HepG2 (cell line): Measurements from ENCODE around the gene PSPH. TPM values are rescaled to one million over a fixed set of nuclear protein-coding genes. Genes with fewer than 3 reads are reported as not detected.

Experiments used
- ATAC-seq: fragments of 200-7000 bp; cut with Tn5 transposase; 3 replicates; pipeline ENCODE4 v1.9.1; 2020; ENCODE audit warnings: mild to moderate bottlenecking, moderate library complexity
- BruUV-seq: library from RNA; stranded (reverse); fragments of 400-500 nt; replicated peaks from 2 replicates; lab custom pipeline; 2021; lab: Mats Ljungman, UMichigan
- CTCF ChIA-PET: fragments of 300-600 bp; formaldehyde crosslinking; extraction: SDS; loops from one replicate; lab custom pipeline; 2021; ENCODE audit warnings: low total read pairs, inconsistent platforms, low intra/inter-chr PET ratio; lab: Yijun Ruan, JAX
- POLR2A ChIA-PET: fragments of 350-600 bp; sonication (Branson Sonifier 250); formaldehyde crosslinking; loops from one replicate; lab custom pipeline; 2020; ENCODE audit warnings: antibody characterized with exemption, inconsistent platforms; lab: Yijun Ruan, JAX
- DNase-seq: peaks from one replicate; pipeline ENCODE4 v3.0.0-alpha.2; 2015; ENCODE audit warnings: low spot score
- FAIRE-seq: peaks from 3 replicates; lab custom pipeline; 2011; peaks lifted over from hg19 to GRCh38; lab: Jason Lieb, UNC
- H2AFZ ChIP-seq: one replicate; pipeline ENCODE4 v1.6.1; 2011; ENCODE audit warnings: low read length, inconsistent platforms
- H3K27ac ChIP-seq: fragments of 300-600 bp; 3 replicates; pipeline ENCODE4 v1.8.0; 2011; ENCODE audit warnings: mixed run types, mild to moderate bottlenecking, mixed read lengths, low read length, inconsistent platforms; ENCODE audit not compliant: insufficient read depth; ENCODE audit errors: extremely low read length
- H3K27me3 ChIP-seq, 2 experiments: fragments of 200-600 bp in 1 of 2; 2 replicates in 1 of 2; 3 replicates in 1 of 2; pipeline versions ENCODE4 v1.6.0 to v1.8.0; 2011; ENCODE audit warnings: low read length in 2 of 2, mild to moderate bottlenecking in 2 of 2, moderate library complexity in 2 of 2, inconsistent platforms in 1 of 2; ENCODE audit not compliant: insufficient read depth in 2 of 2, control insufficient read depth in 1 of 2
- H3K36me3 ChIP-seq, 2 experiments: fragments of 200-600 bp in 1 of 2; replicated peaks in 1 of 2; 2 replicates in 1 of 2; 3 replicates in 1 of 2; pipeline versions ENCODE4 v1.5.1 to v1.8.0; 2011; ENCODE audit warnings: low read length in 2 of 2, inconsistent platforms in 1 of 2; ENCODE audit not compliant: insufficient read depth in 2 of 2, control insufficient read depth in 1 of 2
- H3K4me1 ChIP-seq: 2 replicates; pipeline ENCODE4 v1.5.1; 2012; ENCODE audit warnings: low read length, inconsistent platforms; ENCODE audit not compliant: insufficient read depth
- H3K4me2 ChIP-seq: 2 replicates; pipeline ENCODE4 v1.6.0; 2011; ENCODE audit warnings: low read depth, low read length, inconsistent platforms
- H3K4me3 ChIP-seq, 3 experiments: fragments of 200-600 bp in 1 of 3; sonication (generic), shearing (Covaris generic) in 1 of 3; replicated peaks in 1 of 3; 2 replicates each; pipeline ENCODE4 v1.5.1; 2011 to 2016; ENCODE audit warnings: low read length in 3 of 3, inconsistent platforms in 2 of 3, low read depth in 2 of 3, mild to moderate bottlenecking in 2 of 3, control low read depth in 1 of 3, mixed read lengths in 1 of 3; ENCODE audit not compliant: insufficient read depth in 1 of 3
- H3K79me2 ChIP-seq: one replicate; pipeline ENCODE4 v1.6.1; 2011; ENCODE audit warnings: low read length, inconsistent platforms; ENCODE audit not compliant: insufficient read depth
- H3K9ac ChIP-seq: 2 replicates; pipeline ENCODE4 v1.6.0; 2011; ENCODE audit warnings: mild to moderate bottlenecking, low read depth, low read length, inconsistent platforms; ENCODE audit not compliant: insufficient read depth
- H3K9me3 ChIP-seq: 2 replicates; pipeline ENCODE4 v1.5.1; 2012; ENCODE audit warnings: mild to moderate bottlenecking, low read length
- H4K20me1 ChIP-seq: 2 replicates; pipeline ENCODE4 v1.6.0; 2011; ENCODE audit warnings: inconsistent platforms, mild to moderate bottlenecking, low read length, moderate library complexity; ENCODE audit not compliant: insufficient read depth
- ARNT2 ChIP-seq: sonication (generic); formaldehyde crosslinking; IDR thresholded peaks from 2 replicates; pipeline ENCODE4 v1.8.0; 2022; ENCODE audit warnings: mild to moderate bottlenecking, low read depth, missing genetic modification reagents, moderate library complexity
- DNMT3B ChIP-seq: conservative IDR thresholded peaks from 2 replicates; pipeline ENCODE4 v1.6.1; 2016; ENCODE audit warnings: missing biosample characterization, control low read depth
- KLF16 ChIP-seq, 2 experiments: sonication (generic) in 1 of 2; formaldehyde crosslinking in 1 of 2; IDR thresholded peaks; 2 replicates each; pipeline versions ENCODE4 v1.6.1 to v1.8.0; 2016 to 2023; ENCODE audit warnings: missing genetic modification reagents in 2 of 2, missing compliant biosample characterization in 1 of 2
- MYC ChIP-seq: sonication (generic); formaldehyde crosslinking; IDR thresholded peaks from 2 replicates; pipeline ENCODE4 v1.9.0; 2021; ENCODE audit warnings: missing genetic modification reagents, borderline replicate concordance
- MZF1 ChIP-seq: sonication (generic); formaldehyde crosslinking; IDR thresholded peaks from 2 replicates; pipeline ENCODE4 v1.8.1; 2023; ENCODE audit warnings: mild to moderate bottlenecking, missing genetic modification reagents, borderline replicate concordance
- NCOA5 ChIP-seq: sonication (generic); formaldehyde crosslinking; IDR thresholded peaks from 2 replicates; pipeline ENCODE4 v1.4.0; 2020; ENCODE audit warnings: missing genetic modification reagents
- NFE2L1 ChIP-seq: sonication (generic); formaldehyde crosslinking; IDR thresholded peaks from 2 replicates; pipeline ENCODE4 v1.4.0; 2020; ENCODE audit warnings: missing genetic modification reagents, mild to moderate bottlenecking, borderline replicate concordance
- NR0B2 ChIP-seq: sonication (generic); formaldehyde crosslinking; IDR thresholded peaks from 2 replicates; pipeline ENCODE4 v1.4.0; 2020; ENCODE audit warnings: mild to moderate bottlenecking, missing genetic modification reagents
- PATZ1 ChIP-seq: sonication (generic); formaldehyde crosslinking; IDR thresholded peaks from 2 replicates; pipeline ENCODE4 v1.4.0; 2020; ENCODE audit warnings: missing genetic modification reagents
- PCBP1 ChIP-seq: fragments of 200-400 bp; formaldehyde crosslinking; IDR thresholded peaks from 2 replicates; pipeline ENCODE4 v1.6.1; 2017; ENCODE audit warnings: mild to moderate bottlenecking, low read depth, low read length, borderline replicate concordance
- PCBP2 ChIP-seq: fragments of 200-400 bp; formaldehyde crosslinking; optimal IDR thresholded peaks from 2 replicates; pipeline ENCODE3; 2018; ENCODE audit warnings: low read length, low read depth; ENCODE audit not compliant: poor library complexity, severe bottlenecking
- TGIF2 ChIP-seq: IDR thresholded peaks from 2 replicates; pipeline ENCODE4 v1.6.1; 2016; ENCODE audit warnings: control low read depth, missing compliant biosample characterization
- ZBTB3 ChIP-seq: sonication (generic); formaldehyde crosslinking; IDR thresholded peaks from 2 replicates; pipeline ENCODE4 v1.4.0; 2020; ENCODE audit warnings: low read depth, mild to moderate bottlenecking, moderate library complexity, missing genetic modification reagents, borderline replicate concordance
- ZNF143 ChIP-seq: sonication (generic); formaldehyde crosslinking; IDR thresholded peaks from 2 replicates; pipeline ENCODE4 v1.4.0; 2020; ENCODE audit warnings: missing genetic modification reagents
- ZNF17 ChIP-seq: sonication (generic); formaldehyde crosslinking; IDR thresholded peaks from 2 replicates; pipeline ENCODE4 v1.5.0; 2020; ENCODE audit warnings: mild to moderate bottlenecking, missing genetic modification reagents
- ZNF552 ChIP-seq: sonication (generic); formaldehyde crosslinking; IDR thresholded peaks from 2 replicates; pipeline ENCODE4 v1.9.0; 2022; ENCODE audit warnings: missing genetic modification reagents, mild to moderate bottlenecking, borderline replicate concordance
- ZNF768 ChIP-seq: sonication (generic); formaldehyde crosslinking; IDR thresholded peaks from 2 replicates; pipeline ENCODE4 v1.4.0; 2020; ENCODE audit warnings: missing genetic modification reagents
- ZSCAN29 ChIP-seq: sonication (generic); formaldehyde crosslinking; conservative IDR thresholded peaks from 2 replicates; pipeline ENCODE4 v1.4.0; 2020; ENCODE audit warnings: mild to moderate bottlenecking, missing genetic modification reagents
- WGBS: methylation state at CpG from one replicate; pipeline ENCODE4 v1.1.6; 2017; ENCODE audit warnings: low lambda C conversion rate; 5-methylcytosine and 5-hydroxymethylcytosine counted together
- in situ Hi-C: cut with HindIII; loops from 2 replicates; pipeline ENCODE4 v1.10.0; 2017; ENCODE audit warnings: low pct_unique_long_range_greater_than_20kb; ENCODE audit not compliant: extremely low pct_ligation_motif_present
- intact Hi-C: fragments of 100-400 bp; cut with micrococcal nuclease; formaldehyde crosslinking; loops from one replicate; pipeline ENCODE4 v1.10.0; 2022; ENCODE audit not compliant: unreplicated experiment
- polyA plus RNA-seq, 8 experiments: library from polyadenylated mRNA; depleted of rRNA in 3 of 8; stranded (reverse) in 7 of 8; unstranded in 1 of 8; fragments of >200 nt; fragmentation: Illumina TruSeq in 4 of 8; extraction: Trizol in 4 of 8; gene quantifications; 2 replicates each; pipeline versions ENCODE4 v1.2.1 to v1.2.3, GENCODE V29; 2011 to 2016; ENCODE audit warnings: low read depth in 4 of 8, missing spikeins in 1 of 8, mixed read lengths in 1 of 8; ENCODE audit not compliant: insufficient read depth in 1 of 8
- total RNA-seq, 5 experiments: library from RNA; depleted of rRNA; stranded (reverse); fragments of >200 nt; fragmentation: Illumina TruSeq; extraction: Trizol; gene quantifications; 2 replicates each; pipeline ENCODE4 v1.2.3, GENCODE V29; 2016; ENCODE audit warnings: low read depth in 1 of 5
- TF ChIP-seq, protein P1 (sequence below): sonication (generic); formaldehyde crosslinking; IDR thresholded peaks from 2 replicates; pipeline ENCODE4 v1.4.0; 2020; ENCODE audit warnings: missing genetic modification reagents

Gene PSPH
- total and polyA plus RNA-seq, 2 of the 13 experiments (the other 11 are each of a cell fraction or from before 2014, with no cell fraction given) = 85.5 to 124 TPM

DNA sequence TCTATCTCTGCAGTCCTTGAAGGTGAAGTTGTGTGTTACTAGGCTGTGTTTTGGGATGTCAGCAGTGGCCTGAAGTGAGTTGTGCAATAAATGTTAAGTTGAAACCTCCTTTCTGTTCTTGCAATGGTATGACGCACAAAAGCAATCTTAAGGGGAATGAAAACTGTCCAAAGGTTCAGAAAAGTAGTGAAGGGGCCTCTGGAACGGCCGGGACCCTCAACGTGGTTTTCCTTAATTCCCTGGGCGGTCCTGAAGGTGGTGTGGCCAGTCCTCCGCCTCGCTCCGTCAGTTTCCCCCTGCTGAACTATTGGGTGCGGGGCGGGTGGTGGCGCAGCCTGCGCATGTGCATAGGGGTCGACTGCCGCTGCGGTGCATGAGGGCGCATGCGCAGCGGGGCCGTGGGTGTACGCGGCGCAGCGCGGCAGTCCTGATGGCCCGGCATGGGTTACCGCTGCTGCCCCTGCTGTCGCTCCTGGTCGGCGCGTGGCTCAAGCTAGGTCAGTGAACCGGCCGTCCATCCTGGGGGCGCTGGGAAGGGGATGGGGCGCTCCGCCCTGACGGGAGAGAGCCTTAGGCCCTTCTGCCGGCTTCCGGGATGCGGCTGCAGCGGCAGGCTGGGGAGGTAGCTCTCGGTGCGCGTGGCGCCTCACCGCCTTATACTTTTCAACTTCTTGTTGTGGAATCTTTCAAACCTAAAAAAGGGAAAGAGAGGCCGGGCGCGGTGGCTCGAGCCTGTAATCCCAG, 12.8 kb upstream of the PSPH start, which contains the start of gene SUMF2:
TSS of gene SUMF2 (plus strand) at position 405 of the 744 bp plus-strand sequence. CDS start at position 431, 26 bp downstream.
- FAIRE-seq (peak; percentile 8), DNase-seq (peak; percentile 83), ATAC-seq (peak; percentile 97)
- ChIA-PET POLR2A (interaction anchor here (0.8 to 6.7 kb wide), 13 partner anchors 9 to 100 kb away, joined by 3 to 144 read pairs (median 9); partner anchors contain the start of genes CCT6A, CHCHD2, NIPSNAP2 and PSPH), CTCF (interaction anchor here (1.9 kb wide), 1 partner anchor 31 kb away, joined by 5 read pairs; no protein-coding TSS in a partner anchor)
- 4% methylated on average over 22 of the region's 49 CpGs for WGBS
- no peaks in the 10 kb centered on the region for H3K27me3 ChIP-seq
- peak within 1 kb of the TSS; percentile 86 for H3K4me2 ChIP-seq
- H3K4me1 ChIP-seq = peaks cover 63% of the 10 kb centered on the region
- H3K27ac ChIP-seq = peak within 1 kb of the TSS; percentile 90
- H3K4me3 ChIP-seq = peak within 1 kb of the TSS; percentile 59 to 91 (median 79); a peak in 5 of 6 replicates
- peaks cover 3 to 29% of the 10 kb centered on the region in 2 experiments for H3K36me3 ChIP-seq
- no peak within 1 kb of the TSS for H2AFZ ChIP-seq
- no TSS peak for BruUV-seq
- in situ Hi-C loops (no loop called here), intact Hi-C loops (loop anchor here (2.0 kb wide), 1 partner anchor 35 kb away; no protein-coding TSS in a partner anchor)
- H3K79me2 ChIP-seq = peaks cover 5% of the 10 kb centered on the region
- H4K20me1 ChIP-seq = peaks cover 4% of the 10 kb centered on the region; the same call in 1 of the 2 replicates
- no peaks in the 10 kb centered on the region for H3K9me3 ChIP-seq
- H3K9ac ChIP-seq = peak within 1 kb of the TSS; percentile 89
- TF ChIP-seq NCOA5 (no peak), ZBTB3 (no peak), NR0B2 (CRISPR knock-in tag) (peak; percentile 82), PCBP1 (no peak), ZNF143 (peak; percentile 60), TGIF2 (CRISPR knock-in tag) (peak; percentile 76), ZNF552 (CRISPR knock-in tag) (peak; percentile 86; the same call in 1 of the 2 replicates), KLF16 (CRISPR knock-in tag; IDR thresholded peaks at IDR 0.05) (no peak; a peak in 1 of 4 replicates), PCBP2 (no peak), ARNT2 (CRISPR knock-in tag) (peak; percentile 97), DNMT3B (CRISPR knock-in tag) (no peak), MYC (CRISPR knock-in tag) (peak; percentile 95), ZSCAN29 (CRISPR knock-in tag) (no peak), PATZ1 (CRISPR knock-in tag) (peak; percentile 79), ZNF768 (CRISPR knock-in tag) (peak; percentile 69; the same call in 1 of the 2 replicates), MZF1 (CRISPR knock-in tag) (no peak), NFE2L1 (CRISPR knock-in tag) (no peak), ZNF17 (CRISPR knock-in tag) (no peak)
- TF ChIP-seq, protein P1, sequence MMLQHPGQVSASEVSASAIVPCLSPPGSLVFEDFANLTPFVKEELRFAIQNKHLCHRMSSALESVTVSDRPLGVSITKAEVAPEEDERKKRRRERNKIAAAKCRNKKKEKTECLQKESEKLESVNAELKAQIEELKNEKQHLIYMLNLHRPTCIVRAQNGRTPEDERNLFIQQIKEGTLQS = no peak
